ENCODE results near the gene SLC2A14. TPM values are rescaled to one million over a fixed set of nuclear protein-coding genes. Genes with fewer than 3 reads are reported as not detected.
"Not testable (repeated sequence)": the region's sequence is repeated elsewhere in the genome, so short reads cannot be mapped to it uniquely, and the experiment has no call there.

The SLC2A14 gene
- total RNA-seq, 4 donors from 2014 or later: not detected

GRCh38 chr12:7784701-7785100, 88.0 kb downstream of the SLC2A14 start:
- Histone ChIP-seq H3K36me3 (no peaks in the 10 kb centered on the region), H3K27ac (no peak overlapping the region), H3K9me3 (no peaks in the 10 kb centered on the region), H3K27me3 (peaks cover 0 to 35% (median 1%) of the 10 kb centered on the region in 4 donors), H3K4me3 (no peak overlapping the region), H3K4me1 (peaks cover 0 to 10% (median 4%) of the 10 kb centered on the region in 3 donors)
- intact Hi-C loops (cut with DNase I): no loop called here
- TF ChIP-seq POLR2A (IDR thresholded peaks at IDR 0.05) (no peak), CTCF (IDR thresholded peaks at IDR 0.05) (no peak)
- WGBS, 2 donors: 44 to 71% methylated on average over 2 of the region's 2 CpGs
- DNase-seq: no peak

GRCh38 chr12:7783433-7783832, 89.3 kb downstream of the SLC2A14 start:
- whole genome bisulfite sequencing, 2 donors: 85 to 87% methylated on average over 8 to 9 of the region's 9 CpGs
- intact Hi-C loops (cut with DNase I); H3K36me3 ChIP-seq; DNase-seq; H3K27ac ChIP-seq; H3K4me1 ChIP-seq; H3K9me3 ChIP-seq; H3K4me3 ChIP-seq: not testable (repeated sequence)
- peaks cover 0 to 24% (median 1%) of the 10 kb centered on the region in 4 donors for H3K27me3 ChIP-seq

- no peak for DNase-seq
- Histone ChIP-seq H3K4me3 (no peak overlapping the region), H3K27ac (no peak overlapping the region), H3K36me3 (no peaks in the 10 kb centered on the region), H3K9me3 (no peaks in the 10 kb centered on the region), H3K27me3 (peaks cover 0 to 10% (median 0%) of the 10 kb centered on the region in 4 donors), H3K4me1 (no peaks in the 10 kb centered on the region)
- 90 to 100% methylated on average over 1 to 6 of the region's 6 CpGs for WGBS, 2 donors
- intact Hi-C loops (cut with DNase I): no loop called here
- TF ChIP-seq POLR2A (IDR thresholded peaks at IDR 0.05) (no peak), CTCF (IDR thresholded peaks at IDR 0.05) (no peak)
Measured at GRCh38 chr12:7782055-7782454, 90.7 kb downstream of the SLC2A14 start.

GRCh38 chr12:7781274-7781673, 91.4 kb downstream of the SLC2A14 start:
- no peak for DNase-seq
- WGBS, 2 donors: 63 to 80% methylated on average over 3 of the region's 3 CpGs
- H3K4me3 ChIP-seq: no peak overlapping the region
- H3K4me1 ChIP-seq: no peaks in the 10 kb centered on the region
- H3K9me3 ChIP-seq: no peaks in the 10 kb centered on the region
- no peaks in the 10 kb centered on the region for H3K36me3 ChIP-seq
- H3K27ac ChIP-seq: no peak overlapping the region
- TF ChIP-seq POLR2A (IDR thresholded peaks at IDR 0.05) (no peak), CTCF (IDR thresholded peaks at IDR 0.05) (no peak)
- intact Hi-C loops (cut with DNase I): no loop called here
- peaks cover 0 to 4% (median 0%) of the 10 kb centered on the region in 4 donors for H3K27me3 ChIP-seq

- H3K27ac ChIP-seq: no peak overlapping the region
- H3K9me3 ChIP-seq: no peaks in the 10 kb centered on the region
- H3K4me1 ChIP-seq: no peaks in the 10 kb centered on the region
- no peak overlapping the region for H3K4me3 ChIP-seq
- H3K36me3 ChIP-seq: no peaks in the 10 kb centered on the region
- H3K27me3 ChIP-seq: no peaks in the 10 kb centered on the region
- no peak for DNase-seq
- TF ChIP-seq POLR2A (IDR thresholded peaks at IDR 0.05): no peak
- no peak for TF ChIP-seq CTCF (IDR thresholded peaks at IDR 0.05)
- whole genome bisulfite sequencing, 2 donors: 41 to 66% methylated on average over 3 of the region's 3 CpGs
- intact Hi-C loops (cut with DNase I): no loop called here
Measured at GRCh38 chr12:7769999-7770398, 102.7 kb downstream of the SLC2A14 start.

Small RNAs within 50 kb of the gene (small RNA-seq; reads per million reads assigned to genes)
- gene RF00019: 0 reads per million in 4 donors

Other genes starting within 250 kb of the SLC2A14 start
- gene APOBEC1, start 207.0 kb downstream of the SLC2A14 start, total RNA-seq: not detected
- not detected for gene GDF3, start 177.1 kb downstream of the SLC2A14 start, total RNA-seq
- not detected for gene DPPA3, start 161.5 kb downstream of the SLC2A14 start, total RNA-seq
- gene CLEC4C, start 125.5 kb downstream of the SLC2A14 start, total RNA-seq: not detected
- not detected for gene NANOGNB, start 107.7 kb downstream of the SLC2A14 start, total RNA-seq
- under 1 TPM in 1 of 4 donors, not detected in 3; 0.26 TPM for gene NANOG, start 83.5 kb downstream of the SLC2A14 start, total RNA-seq
- 1 to 10 TPM; 3.8 to 9.9 (median 4.4) TPM for gene SLC2A3, start 63.3 kb upstream of the SLC2A14 start, total RNA-seq
- 10 to 100 TPM in 1 of 4 donors, 1 to 10 TPM in 3; 5.9 to 11.8 (median 7.7) TPM for gene FOXJ2, start 159.8 kb upstream of the SLC2A14 start, total RNA-seq
- gene C3AR1, start 193.4 kb upstream of the SLC2A14 start, total RNA-seq: 1 to 10 TPM in 3 of 4 donors, under 1 TPM in 1; 0.15 to 9.5 (median 4.7) TPM
- gene NECAP1, start 209.4 kb upstream of the SLC2A14 start, total RNA-seq: 10 to 100 TPM; 18.8 to 27.3 (median 23.5) TPM